Stimulated activated CD8-positive, alpha-beta memory T cell treated with anti-CD3 and anti-CD28 coated beads, Interleukin-7, amount 100 ng/mL, for 1 hour (primary cell): ENCODE results near the gene SIRT5.

Source experiments
- DNase-seq, 2 donors: peaks; one replicate each; pipeline ENCODE4 v3.0.0-alpha.2; 2020; ENCODE audit warnings: low read depth in 2 of 2

Gene SIRT5

GRCh38 chr6:13586603-13587542 is 12.5 kb downstream of the SIRT5 start:
- DNase-seq, result no peak

DNA sequence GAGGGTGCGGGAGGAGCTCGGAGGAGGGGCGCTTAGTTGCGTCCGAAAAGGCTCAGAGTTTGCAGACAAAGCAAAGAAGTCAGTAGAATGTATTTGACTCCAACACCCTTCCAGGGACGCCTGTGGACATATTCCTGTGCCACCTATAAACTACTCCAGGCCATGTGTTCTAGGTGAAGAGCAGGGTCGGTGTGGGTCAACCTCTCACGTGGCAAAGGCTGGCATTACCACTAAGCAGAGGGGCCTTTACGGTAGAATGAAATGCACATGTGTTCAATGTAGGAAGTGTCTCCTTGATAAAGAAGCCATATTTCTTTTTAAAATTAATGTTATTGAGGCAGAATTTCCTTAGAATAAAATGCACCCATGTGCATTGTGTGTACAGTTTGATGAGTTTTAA is 15.4 kb downstream of the SIRT5 start:
- DNase-seq, result no peak

DNA sequence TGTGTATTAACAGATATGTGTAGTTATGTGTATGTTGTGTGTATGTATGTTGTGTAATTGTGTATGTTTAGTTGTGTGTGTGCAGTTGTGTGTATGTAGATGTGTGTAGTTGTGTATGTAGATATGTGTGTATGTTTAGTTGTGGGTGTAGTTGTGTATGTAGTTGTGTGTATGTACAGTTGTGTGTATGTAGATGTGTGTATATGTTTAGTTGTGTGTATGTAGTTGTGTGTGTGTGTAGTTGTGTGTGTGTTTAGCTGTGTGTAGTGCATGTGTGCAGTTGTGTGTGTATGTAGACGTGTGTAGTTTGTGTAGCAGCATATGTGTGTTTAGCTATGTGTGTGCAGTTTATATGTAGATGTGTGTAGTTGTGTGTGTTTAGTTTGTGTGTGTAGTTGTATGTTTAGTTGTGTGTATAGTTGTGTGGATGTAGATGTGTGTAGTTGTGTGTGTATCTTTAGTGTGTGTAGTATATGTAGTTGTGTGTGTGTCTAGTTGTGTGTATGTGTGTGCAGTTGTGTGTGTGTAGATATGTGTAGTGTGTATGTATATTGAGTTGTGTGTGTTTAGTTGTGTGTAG is 16.3 kb downstream of the SIRT5 start:
- no peak for DNase-seq

DNA sequence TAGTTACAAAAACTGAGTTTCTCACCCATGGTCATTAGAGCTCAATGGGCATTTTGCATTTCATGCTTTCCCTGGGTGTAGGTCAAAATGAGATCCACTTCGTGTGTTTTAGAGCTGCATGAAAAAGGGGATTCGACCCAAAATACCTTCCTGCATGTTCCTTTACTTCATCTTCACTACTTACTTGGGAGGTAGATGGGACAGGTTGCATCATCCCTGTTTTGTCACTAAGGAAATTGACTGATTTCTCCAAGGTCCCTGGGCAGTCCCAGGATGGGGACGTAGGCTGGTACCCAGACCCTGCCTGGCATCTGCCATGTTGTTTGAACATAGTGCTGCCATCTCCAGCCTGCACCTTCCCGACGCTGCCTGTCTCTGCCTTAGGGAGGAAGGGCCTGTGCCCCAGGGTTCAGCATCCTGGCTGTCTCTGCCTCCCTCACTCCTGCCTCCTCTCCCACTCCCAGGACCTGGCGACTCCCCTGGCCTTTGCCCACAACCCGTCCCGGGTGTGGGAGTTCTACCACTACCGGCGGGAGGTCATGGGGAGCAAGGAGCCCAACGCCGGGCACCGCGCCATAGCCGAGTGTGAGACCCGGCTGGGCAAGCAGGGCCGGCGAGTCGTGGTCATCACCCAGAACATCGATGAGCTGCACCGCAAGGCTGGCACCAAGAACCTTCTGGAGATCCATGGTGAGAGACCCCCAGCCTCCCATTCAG is 17.0 kb downstream of the SIRT5 start:
- DNase-seq, result no peak

- no peak for DNase-seq
Measured at GRCh38 chr6:13593103-13593502, 18.7 kb downstream of the SIRT5 start.

- DNase-seq, result no peak
Measured at GRCh38 chr6:13593720-13594119, 19.3 kb downstream of the SIRT5 start.

GRCh38 chr6:13597073-13597472 is 22.7 kb downstream of the SIRT5 start:
- no peak for DNase-seq

DNA sequence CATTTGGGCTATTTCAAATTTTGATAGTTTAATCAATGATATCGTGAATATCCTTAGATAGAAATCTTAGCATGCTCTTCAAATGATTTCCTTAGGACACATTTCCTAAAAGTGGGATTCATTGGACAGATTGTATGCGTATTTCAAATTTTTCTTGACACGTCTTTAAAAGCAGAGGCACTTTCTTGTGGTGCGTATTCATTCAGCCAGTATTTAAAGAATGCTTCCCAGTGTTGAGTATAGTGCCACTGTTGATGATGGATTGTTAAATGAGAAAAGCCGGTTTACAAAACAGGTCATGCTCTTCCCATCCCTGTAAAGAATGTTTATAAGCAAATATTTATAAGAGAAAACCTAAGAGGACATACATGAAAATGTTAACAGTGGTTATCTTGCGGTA is 25.6 kb downstream of the SIRT5 start:
- DNase-seq, result no peak

- no peak for DNase-seq
Measured at GRCh38 chr6:13604135-13604534, 29.7 kb downstream of the SIRT5 start.

DNA sequence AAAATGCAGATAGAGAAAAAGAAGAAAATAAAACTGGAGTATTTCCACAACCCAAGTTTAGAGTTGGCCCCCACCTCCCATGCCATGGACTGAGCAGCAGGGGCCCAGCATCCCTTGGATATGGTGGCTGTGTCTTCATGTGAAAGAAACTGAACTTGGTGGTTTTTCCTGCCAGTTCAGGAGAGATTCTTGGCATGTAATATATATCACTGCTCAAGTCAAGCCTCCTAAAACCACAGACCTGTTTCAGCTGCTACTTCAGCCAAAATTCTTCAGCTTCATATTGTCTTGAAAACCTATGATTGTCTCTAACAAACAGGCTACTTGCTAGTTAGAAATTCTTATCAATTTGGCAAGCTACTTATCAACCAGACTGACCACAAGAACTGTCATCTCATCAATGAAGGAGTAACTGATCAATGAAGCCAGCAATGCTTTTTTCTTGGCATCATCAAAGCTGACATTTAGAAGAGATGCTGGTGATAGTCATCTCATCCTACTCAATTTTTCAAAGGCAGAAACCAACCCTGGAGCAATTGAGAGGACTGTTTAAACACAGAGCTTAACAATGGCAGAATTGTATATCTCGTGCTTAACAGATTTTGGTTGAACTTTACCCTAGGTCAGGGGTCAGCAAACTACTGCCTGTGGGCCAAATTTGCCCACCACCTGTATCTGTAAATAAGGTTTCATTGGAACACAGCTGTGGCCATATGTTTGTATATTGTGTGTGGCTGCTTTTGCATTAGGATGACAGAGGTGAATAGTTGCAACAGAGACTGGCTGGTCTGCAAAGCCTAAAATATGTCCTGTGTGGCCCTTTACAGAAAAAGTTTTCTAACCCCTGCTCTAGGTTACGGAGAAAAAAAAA is 30.4 kb downstream of the SIRT5 start:
- DNase-seq, result no peak

DNA sequence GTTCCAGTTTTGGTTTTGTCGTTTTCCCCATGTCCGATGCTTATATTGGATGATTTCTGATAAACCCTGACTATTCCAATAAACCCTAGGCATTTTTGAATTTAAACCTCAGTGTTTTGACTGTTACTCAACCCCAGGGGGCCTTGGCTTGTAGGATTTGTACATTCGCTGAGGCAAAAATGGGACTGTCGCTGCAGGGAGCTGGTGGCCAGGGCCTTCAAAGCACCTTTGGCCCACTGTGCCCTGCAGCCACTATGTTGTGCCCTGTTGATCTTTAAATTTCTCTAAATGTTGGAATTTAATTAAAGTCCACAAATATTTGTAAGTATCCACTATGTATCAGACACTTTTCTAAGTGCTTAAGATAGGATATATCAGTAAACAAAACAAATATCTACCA is 31.2 kb downstream of the SIRT5 start:
- DNase-seq, result no peak

DNA sequence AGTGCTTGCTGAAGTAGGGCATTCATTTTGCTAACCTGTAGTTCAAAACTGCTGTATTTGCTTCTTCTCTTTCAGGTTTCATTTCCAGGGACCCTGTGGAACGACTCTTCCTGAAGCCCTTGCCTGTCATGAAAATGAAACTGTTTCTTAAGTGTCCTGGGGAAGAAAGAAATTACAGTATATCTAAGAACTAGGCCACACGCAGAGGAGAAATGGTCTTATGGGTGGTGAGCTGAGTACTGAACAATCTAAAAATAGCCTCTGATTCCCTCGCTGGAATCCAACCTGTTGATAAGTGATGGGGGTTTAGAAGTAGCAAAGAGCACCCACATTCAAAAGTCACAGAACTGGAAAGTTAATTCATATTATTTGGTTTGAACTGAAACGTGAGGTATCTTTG is 37.3 kb downstream of the SIRT5 start:
- DNase-seq, result no peak

DNA sequence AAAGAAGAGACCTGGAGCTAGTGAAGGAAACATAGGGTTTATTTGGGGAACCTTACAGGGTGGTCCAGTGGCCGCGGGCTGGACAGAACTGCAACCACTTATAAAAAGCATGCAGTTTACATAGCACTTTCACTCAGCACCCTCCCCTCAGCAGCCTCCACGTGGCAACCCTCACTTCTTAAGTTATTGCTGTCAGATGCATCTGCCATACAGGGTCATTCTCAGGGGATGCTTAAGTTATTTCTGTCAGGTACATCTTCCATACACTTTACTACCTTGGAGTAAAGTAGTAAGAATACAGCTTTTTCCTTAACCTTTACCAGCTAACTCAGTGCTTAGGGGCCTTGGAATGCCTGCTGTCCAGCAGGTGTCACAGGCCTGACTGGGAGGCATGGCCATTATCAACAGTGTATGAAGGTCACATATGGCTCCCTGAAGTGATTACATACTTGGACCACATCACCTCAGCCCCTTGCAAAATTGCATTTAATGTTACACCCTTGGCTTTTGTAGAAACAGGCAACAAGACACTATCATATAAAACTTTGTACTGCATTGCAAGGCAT is 38.7 kb downstream of the SIRT5 start:
- no peak for DNase-seq

GRCh38 chr6:13614126-13614925 is 39.9 kb downstream of the SIRT5 start:
- DNase-seq, result peak in 1 of 2 donors; percentile 1

- peak; percentile 98 to 99 for DNase-seq
Measured at GRCh38 chr6:13614926-13615791, 40.8 kb downstream of the SIRT5 start, which contains the start of gene NOL7. NOL7 (plus strand) TSS chr6:13615335; CDS start chr6:13615359, 24 bp downstream.

DNA sequence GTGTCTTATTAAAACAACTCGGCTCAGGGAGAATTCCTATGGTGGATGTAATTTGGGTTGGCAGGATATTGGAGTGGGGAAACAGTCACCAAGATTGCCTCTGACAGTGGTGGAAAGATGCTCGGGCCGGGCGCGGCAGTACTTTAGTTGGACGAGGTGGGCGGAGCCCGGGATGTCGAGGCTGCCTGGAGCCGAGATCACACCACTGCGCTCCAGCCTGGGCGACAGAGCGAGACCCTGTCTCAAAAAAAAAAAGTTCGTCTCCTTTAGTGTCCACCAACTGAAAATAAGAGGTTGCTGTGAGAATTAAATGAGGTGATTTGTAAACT is 41.4 kb downstream of the SIRT5 start:
- DNase-seq, result peak; percentile 2 to 9

GRCh38 chr6:13617066-13617465 is 42.7 kb downstream of the SIRT5 start:
- DNase-seq, result no peak

GRCh38 chr6:13624871-13625288 is 50.5 kb downstream of the SIRT5 start:
- no peak for DNase-seq

DNA sequence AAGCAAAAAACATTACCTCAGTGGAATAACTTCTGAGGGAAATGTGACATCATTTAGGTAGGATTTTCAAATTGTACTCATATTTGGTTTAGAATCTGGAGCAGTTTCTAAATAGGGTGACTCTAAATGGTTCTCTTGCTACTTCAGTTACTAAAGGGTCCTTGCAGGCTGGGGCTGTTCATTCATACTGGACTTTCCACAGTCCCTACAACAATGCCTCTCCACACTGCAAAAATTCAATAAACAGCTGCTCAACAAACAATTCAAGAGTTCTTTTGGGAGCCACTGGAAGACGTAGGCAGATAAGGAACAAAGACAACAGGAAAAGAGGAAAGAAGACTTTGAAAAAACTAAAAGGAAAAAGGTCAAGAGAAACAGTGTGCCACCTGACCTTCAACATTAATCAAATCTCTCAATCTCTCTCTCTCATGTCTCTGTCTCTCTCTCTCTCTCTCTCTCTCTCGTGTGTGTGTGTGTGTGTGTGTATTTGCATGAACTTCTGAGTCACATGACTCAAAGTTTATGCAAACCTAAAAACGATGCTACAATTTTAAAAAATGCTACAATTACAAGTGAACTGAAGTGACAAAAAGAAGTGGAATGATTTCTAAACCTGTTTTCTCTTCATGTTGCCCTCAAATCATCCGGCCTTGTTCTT is 55.2 kb downstream of the SIRT5 start:
- no peak for DNase-seq
